BE2C (cell line): ENCODE measurements around the gene IQCE.

ENCODE experiments used
- DNase-seq: peaks from one replicate; pipeline ENCODE4 v3.0.0-alpha.2; 2020
- H3K27me3 ChIP-seq: fragments of 250-450 bp; sonication (Bioruptor Pico); 2 replicates; pipeline ENCODE4 v1.5.1; 2020; ENCODE audit warnings: mild to moderate bottlenecking
- H3K36me3 ChIP-seq: fragments of 250-450 bp; sonication (Bioruptor Pico); 2 replicates; pipeline ENCODE4 v1.5.1; 2020; ENCODE audit warnings: mild to moderate bottlenecking
- H3K4me1 ChIP-seq: fragments of 250-450 bp; sonication (Bioruptor Pico); 2 replicates; pipeline ENCODE4 v1.5.1; 2020
- H3K4me3 ChIP-seq: 2 replicates; pipeline ENCODE4 v1.5.1; 2011; ENCODE audit warnings: low read depth, low read length
- H3K9me3 ChIP-seq: fragments of 250-450 bp; sonication (Bioruptor Pico); 2 replicates; pipeline ENCODE4 v1.5.1; 2020
- CTCF ChIP-seq: IDR thresholded peaks from 2 replicates; pipeline ENCODE4 v1.5.1; 2012; ENCODE audit warnings: mild to moderate bottlenecking, low read depth, low read length

Gene IQCE

GRCh38 chr7:2593036-2593727 is 34.4 kb downstream of the IQCE start:
- no peak for DNase-seq
- Histone ChIP-seq H3K4me3 (no peak overlapping the region), H3K36me3 (peaks cover 21% of the 10 kb centered on the region), H3K9me3 (no peaks in the 10 kb centered on the region), H3K27me3 (no peaks in the 10 kb centered on the region), H3K4me1 (no peaks in the 10 kb centered on the region)
- no peak for TF ChIP-seq CTCF

GRCh38 chr7:2594599-2594998 is 35.8 kb downstream of the IQCE start:
- H3K27me3 ChIP-seq, result no peaks in the 10 kb centered on the region
- H3K36me3 ChIP-seq, result peaks cover 31% of the 10 kb centered on the region
- no peak for DNase-seq
- H3K9me3 ChIP-seq, result no peaks in the 10 kb centered on the region
- H3K4me1 ChIP-seq, result no peaks in the 10 kb centered on the region
- H3K4me3 ChIP-seq, result no peak overlapping the region
- no peak for TF ChIP-seq CTCF

- DNase-seq, result no peak
- peaks cover 30% of the 10 kb centered on the region for H3K36me3 ChIP-seq
- H3K4me3 ChIP-seq, result no peak overlapping the region
- H3K4me1 ChIP-seq, result no peaks in the 10 kb centered on the region
- TF ChIP-seq CTCF, result no peak
- no peaks in the 10 kb centered on the region for H3K27me3 ChIP-seq
- H3K9me3 ChIP-seq, result no peaks in the 10 kb centered on the region
Observed at GRCh38 chr7:2595258-2595860, 36.6 kb downstream of the IQCE start.

- no peaks in the 10 kb centered on the region for H3K4me1 ChIP-seq
- H3K9me3 ChIP-seq, result no peaks in the 10 kb centered on the region
Observed at GRCh38 chr7:2596464-2597272, 37.9 kb downstream of the IQCE start.

GRCh38 chr7:2597273-2597640 is 38.5 kb downstream of the IQCE start:
- no peaks in the 10 kb centered on the region for H3K9me3 ChIP-seq
- no peak for TF ChIP-seq CTCF
- H3K36me3 ChIP-seq, result peaks cover 29% of the 10 kb centered on the region
- no peaks in the 10 kb centered on the region for H3K4me1 ChIP-seq
- no peak for DNase-seq
- H3K4me3 ChIP-seq, result no peak overlapping the region
- no peaks in the 10 kb centered on the region for H3K27me3 ChIP-seq

More at GRCh38 chr7:2596464-2597272, 37.9 kb downstream of the IQCE start:
- no peak overlapping the region for H3K4me3 ChIP-seq
- no peaks in the 10 kb centered on the region for H3K27me3 ChIP-seq
- TF ChIP-seq CTCF, result no peak
- peaks cover 29% of the 10 kb centered on the region for H3K36me3 ChIP-seq
- no peak for DNase-seq
